Measurements from ENCODE around the gene LRRC73.
"Not testable (repeated sequence)": the region's sequence is repeated elsewhere in the genome, so short reads cannot be mapped to it uniquely, and the experiment has no call there.

The LRRC73 gene

DNA sequence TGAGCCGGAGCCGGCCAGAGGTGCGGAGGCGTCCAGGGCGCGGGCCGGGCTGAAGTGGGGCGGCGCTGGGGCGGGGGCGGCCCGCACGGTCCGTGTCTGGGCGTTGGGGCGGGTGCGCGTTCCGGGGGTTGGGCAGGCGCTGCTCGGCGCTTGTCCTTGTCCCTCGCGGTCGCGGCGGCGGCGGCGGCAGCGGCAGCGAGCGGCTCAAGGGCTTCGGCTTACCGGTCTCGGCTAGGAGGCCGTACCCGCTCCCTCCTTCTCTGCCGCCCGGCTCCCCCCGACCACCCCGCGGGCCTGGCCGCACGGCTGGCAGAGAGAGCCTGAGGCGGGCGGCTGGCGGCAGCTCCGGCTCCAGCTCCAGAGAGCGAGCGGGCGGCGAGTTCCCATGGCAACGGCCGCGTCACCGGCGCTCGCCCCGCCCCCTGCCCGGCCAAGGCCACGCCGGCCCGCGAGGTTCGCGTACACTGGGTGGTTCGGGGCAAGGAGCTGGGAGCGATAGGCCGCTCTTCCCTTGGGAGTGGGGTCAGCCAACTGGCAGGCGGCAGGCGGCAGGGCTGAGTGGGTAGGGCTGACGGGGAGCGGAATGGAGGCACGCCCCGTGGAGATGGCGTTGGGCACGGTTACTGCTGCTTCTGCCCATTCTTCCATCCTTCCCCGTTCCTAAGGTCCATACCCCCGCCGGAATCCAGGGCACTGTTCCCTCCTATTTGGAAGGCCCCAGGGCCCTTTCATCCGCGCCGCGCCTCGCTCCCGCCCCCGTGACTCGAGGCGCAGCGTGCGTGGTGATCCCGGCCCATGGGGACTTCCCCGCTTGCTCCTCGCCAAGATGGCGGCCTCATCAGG, at the start of gene LRRC73:
Gene LRRC73 (minus strand): TSS at position 363 of the 843 bp plus-strand sequence. CDS start 561 bp downstream, outside the sequence.
- DNase-seq = peak; percentile 74

DNA sequence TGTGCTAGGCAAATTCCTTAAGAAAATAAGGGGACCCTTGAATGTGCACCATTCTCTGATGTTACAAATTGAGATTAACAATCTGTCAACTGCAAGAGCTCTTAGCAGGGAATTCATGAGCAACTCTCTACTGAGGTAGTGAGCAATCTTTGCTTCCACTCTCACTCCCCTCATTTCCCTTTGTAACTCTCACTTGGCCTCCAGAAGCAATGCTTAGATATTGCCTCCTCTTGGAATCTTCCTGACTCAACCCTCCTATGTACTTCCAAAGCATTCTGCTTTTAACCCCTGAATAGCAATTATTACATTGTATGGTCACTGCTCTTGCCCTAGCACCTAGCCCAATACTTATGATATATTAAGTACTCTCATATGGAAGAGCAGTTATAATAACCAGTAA, 49.2 kb upstream of the LRRC73 start:
- no peak for DNase-seq

GRCh38 chr6:43557620-43558019, 47.5 kb upstream of the LRRC73 start:
- not testable (repeated sequence) for DNase-seq

DNA sequence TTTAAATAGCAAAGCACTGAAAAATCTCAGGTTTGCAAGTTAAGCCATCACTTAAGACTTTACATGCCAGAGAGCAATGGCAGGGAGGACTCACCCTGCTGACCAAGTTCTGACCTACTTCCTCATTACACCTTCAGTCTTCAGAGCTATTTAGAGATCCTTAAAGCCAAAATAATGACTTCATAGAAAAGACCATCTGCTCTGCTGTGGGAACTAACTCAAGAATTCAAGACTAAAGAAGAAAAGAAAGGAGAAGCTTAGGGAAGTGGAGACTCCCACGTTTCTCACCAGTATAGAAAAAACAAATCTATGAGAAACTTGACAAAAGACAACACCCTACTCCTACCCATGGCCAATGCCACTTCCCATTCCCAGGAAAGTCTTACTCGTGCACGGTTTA, 37.1 kb upstream of the LRRC73 start:
- no peak for DNase-seq

- DNase-seq = no peak
Measured at GRCh38 chr6:43544461-43544860, 34.3 kb upstream of the LRRC73 start.

GRCh38 chr6:43541774-43542471, 31.8 kb upstream of the LRRC73 start:
- DNase-seq = no peak

GRCh38 chr6:43540507-43540906, 30.4 kb upstream of the LRRC73 start:
- no peak for DNase-seq

GRCh38 chr6:43539409-43539808, 29.3 kb upstream of the LRRC73 start:
- DNase-seq = not testable (repeated sequence)

- not testable (repeated sequence) for DNase-seq
Measured at GRCh38 chr6:43538986-43539385, 28.8 kb upstream of the LRRC73 start.

DNA sequence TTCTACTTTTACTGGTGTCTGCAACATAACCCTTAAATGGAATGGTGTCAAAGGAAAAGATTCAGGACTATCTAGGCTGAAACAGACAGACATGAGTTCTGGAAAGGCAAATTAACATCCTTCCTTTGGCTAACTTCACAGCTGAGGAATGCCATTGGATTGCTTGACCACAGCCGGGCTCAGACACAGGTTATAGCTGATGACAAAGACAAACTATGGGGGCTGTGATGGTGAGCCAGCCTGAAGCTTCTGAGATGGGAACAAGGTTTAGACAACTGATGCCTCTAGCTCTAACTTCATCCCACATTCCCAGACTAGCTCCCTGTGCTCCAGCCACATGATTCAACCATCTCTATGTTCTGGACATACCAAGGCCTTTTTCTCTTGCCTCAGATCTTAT, 22.1 kb upstream of the LRRC73 start:
- no peak for DNase-seq

GRCh38 chr6:43524483-43524961, 14.4 kb upstream of the LRRC73 start:
- DNase-seq = no peak

GRCh38 chr6:43523284-43523683, 13.1 kb upstream of the LRRC73 start:
- no peak for DNase-seq

- DNase-seq = no peak
Measured at GRCh38 chr6:43522547-43523261, 12.6 kb upstream of the LRRC73 start.

GRCh38 chr6:43521836-43522235, 11.7 kb upstream of the LRRC73 start:
- DNase-seq = peak; percentile 73

- no peak for DNase-seq
Measured at GRCh38 chr6:43520097-43520496, 10.0 kb upstream of the LRRC73 start.

DNA sequence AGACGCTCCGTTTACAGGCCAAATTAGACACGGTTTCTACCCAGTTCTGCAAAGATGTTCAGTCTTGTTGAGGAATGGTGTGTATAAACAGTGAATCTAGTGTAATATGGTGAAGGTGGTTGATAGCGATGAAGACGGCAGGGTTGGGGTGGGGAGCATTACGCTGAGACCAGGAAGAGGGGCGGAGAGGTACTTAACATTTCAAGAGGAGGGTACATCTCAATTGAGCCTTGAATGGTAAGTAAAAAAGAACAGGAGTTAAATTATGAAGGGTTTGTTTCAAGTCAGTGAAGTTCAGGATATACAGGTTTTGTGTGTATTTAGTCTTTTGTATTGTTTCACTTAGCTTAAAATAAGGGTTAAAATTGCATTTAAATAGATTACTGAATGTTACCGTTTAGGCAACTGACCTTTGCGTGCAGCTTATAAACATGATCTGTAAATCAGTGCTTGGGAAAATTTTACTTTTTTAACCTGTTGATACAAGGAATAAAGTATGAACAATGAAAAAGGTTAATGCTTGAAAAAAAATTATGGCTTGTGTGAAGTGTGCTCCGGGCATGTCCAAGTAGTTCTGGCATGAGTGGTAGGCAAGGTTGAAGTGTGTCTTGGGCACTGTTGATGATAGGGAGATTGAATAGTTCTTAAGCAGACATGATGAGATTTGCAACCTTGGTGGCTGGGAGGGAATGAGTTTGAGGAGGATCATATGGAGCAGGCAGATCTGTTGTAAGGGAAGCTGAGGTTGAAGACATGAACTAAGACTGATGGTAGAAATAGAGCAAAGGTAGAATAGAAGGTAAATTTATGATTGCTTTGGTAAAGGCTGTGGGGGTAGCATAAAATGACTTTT, 7.6 kb upstream of the LRRC73 start:
- peak; percentile 59 for DNase-seq

DNA sequence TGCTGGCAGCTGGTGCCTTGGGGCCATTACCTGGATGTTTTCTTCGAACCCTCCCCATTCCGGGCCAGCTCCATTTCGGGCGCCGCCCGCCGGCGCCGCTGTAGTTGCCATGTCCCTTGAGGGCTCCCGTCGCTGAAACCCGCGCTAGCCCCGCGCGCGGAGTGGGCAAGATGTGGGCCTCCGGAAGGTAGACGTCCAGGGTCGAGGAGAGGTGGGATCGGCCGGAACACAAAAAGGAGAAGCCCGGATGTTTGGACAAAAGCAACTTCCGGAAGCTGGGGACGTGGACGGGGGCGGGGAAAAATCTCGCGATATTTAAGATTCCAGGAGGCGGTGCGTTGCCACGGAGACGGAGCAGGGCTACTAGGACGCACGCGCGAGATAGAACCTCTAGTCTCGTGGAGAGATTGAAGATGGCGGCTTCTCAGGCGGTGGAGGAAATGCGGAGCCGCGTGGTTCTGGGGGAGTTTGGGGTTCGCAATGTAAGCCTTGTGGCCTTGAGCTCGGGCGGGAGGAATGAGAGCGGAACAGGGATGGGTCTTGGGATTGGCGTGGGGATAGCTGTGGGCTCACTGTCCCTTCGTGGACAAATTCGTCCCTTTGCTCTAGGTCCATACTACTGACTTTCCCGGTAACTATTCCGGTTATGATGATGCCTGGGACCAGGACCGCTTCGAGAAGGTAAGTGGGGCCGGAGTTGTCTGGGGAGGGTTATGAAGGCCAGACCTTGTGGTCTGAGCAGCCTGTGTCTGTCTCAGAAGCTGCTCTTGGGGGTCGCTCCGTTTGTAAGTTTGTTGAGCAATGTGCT, 6.8 kb upstream of the LRRC73 start, which contains the start of the genes POLR1C and YIPF3:
Gene POLR1C (plus strand): TSS at position 393 of the 808 bp plus-strand sequence. CDS start 21 bp downstream, at position 414.
Gene YIPF3 (minus strand): TSS at position 230 of the 808 bp plus-strand sequence. CDS start 119 bp downstream, at position 111.
- DNase-seq = peak; percentile 99

DNA sequence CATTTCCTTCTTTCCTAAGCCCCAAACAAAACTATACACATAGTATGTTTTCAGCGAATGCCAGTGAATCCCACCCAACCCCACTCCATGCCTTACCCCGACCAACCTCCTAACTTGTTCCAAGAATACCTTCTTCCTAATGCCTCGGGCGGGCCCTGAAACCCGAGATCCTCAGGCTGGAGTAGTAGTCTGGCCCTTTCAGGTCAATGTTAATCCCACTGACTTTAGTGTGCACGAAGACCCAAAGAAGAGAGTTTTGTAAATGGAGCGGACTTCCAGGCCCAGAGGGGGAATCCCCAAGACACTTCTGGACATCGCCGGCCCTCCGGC, 6.2 kb upstream of the LRRC73 start:
- no peak for DNase-seq

- no peak for DNase-seq
Measured at GRCh38 chr6:43515808-43516207, 5.7 kb upstream of the LRRC73 start.

- DNase-seq = no peak
Measured at GRCh38 chr6:43511824-43512415, 1.8 kb upstream of the LRRC73 start.

DNA sequence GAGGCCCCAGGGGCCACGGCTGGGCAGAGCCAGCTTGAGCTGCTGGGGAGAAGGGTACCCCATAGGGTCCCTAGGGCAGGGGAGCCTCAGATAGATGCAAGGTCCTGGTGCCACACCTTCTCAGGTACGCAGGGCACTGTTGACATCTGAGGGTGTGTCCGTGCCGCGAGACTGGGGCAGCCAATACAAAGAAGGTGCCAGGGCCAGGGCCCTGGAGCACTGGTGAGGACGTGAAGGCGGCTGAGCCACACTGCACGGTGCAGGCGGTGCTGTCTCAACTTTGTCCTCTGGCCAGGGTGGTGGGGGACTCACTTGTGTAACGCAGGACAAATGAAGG, 649 bp upstream of the LRRC73 start:
- DNase-seq = no peak
